H1 (cell line): Measurements from ENCODE around the gene IREB2. TPM values are rescaled to one million over a fixed set of nuclear protein-coding genes. Genes with fewer than 3 reads are reported as not detected.

ENCODE experiments used
- CTCF ChIA-PET: fragments of 300-600 bp; sonication (Branson Sonifier 250); formaldehyde crosslinking; loops from one replicate; lab custom pipeline; 2021; ENCODE audit not compliant: partially characterized antibody; lab: Charles Lee
- POLR2A ChIA-PET: fragments of 300-600 bp; sonication (Branson Sonifier 250); formaldehyde crosslinking; loops from one replicate; lab custom pipeline; 2021; ENCODE audit warnings: inconsistent platforms; ENCODE audit not compliant: partially characterized antibody; lab: Charles Lee
- DNase-seq, 2 experiments: peaks; one replicate each; pipeline versions ENCODE4 v3.0.0 to v3.0.0-alpha.2; 2010 to 2022; ENCODE audit warnings: low spot score in 2 of 2, low read depth in 1 of 2, mixed read lengths in 1 of 2
- FAIRE-seq: peaks from 2 replicates; lab custom pipeline; 2011; peaks lifted over from hg19 to GRCh38; lab: Jason Lieb, UNC
- H2AFZ ChIP-seq: 2 replicates; pipeline ENCODE4 v1.8.1; 2012; ENCODE audit warnings: low read length, inconsistent platforms
- H2AK5ac ChIP-seq: 2 replicates; pipeline ENCODE4 v1.6.1; 2013; ENCODE audit warnings: low read depth, low read length
- H2BK120ac ChIP-seq: replicated peaks from 2 replicates; pipeline ENCODE3; 2013; ENCODE audit warnings: low read depth, low read length, inconsistent platforms
- H2BK12ac ChIP-seq: 2 replicates; pipeline ENCODE4 v1.6.1; 2013; ENCODE audit warnings: low read depth, low read length
- H2BK15ac ChIP-seq: 2 replicates; pipeline ENCODE4 v1.6.1; 2013; ENCODE audit warnings: low read length
- H2BK20ac ChIP-seq: 2 replicates; pipeline ENCODE4 v1.6.1; 2013; ENCODE audit warnings: low read length
- H2BK5ac ChIP-seq: 2 replicates; pipeline ENCODE4 v1.6.1; 2013; ENCODE audit warnings: low read depth, low read length
- H3K14ac ChIP-seq: 2 replicates; pipeline ENCODE4 v1.6.1; 2013; ENCODE audit warnings: inconsistent platforms; ENCODE audit not compliant: insufficient read length
- H3K18ac ChIP-seq: 2 replicates; pipeline ENCODE4 v1.6.1; 2013; ENCODE audit warnings: low read length; ENCODE audit errors: extremely low read depth
- H3K23ac ChIP-seq: 2 replicates; pipeline ENCODE4 v1.6.1; 2013; ENCODE audit warnings: inconsistent platforms; ENCODE audit not compliant: insufficient read length
- H3K23me2 ChIP-seq: 2 replicates; pipeline ENCODE4 v1.6.1; 2013; ENCODE audit warnings: low read depth, low read length
- H3K27ac ChIP-seq: 2 replicates; pipeline ENCODE4 v1.6.1; 2011; ENCODE audit warnings: low read depth, low read length, inconsistent platforms
- H3K27me3 ChIP-seq, 4 experiments: replicated peaks in 1 of 4; 1 replicate in 1 of 4; 2 replicates in 3 of 4; pipeline versions ENCODE4 v1.6.1 to v1.8.1; 2011 to 2013; ENCODE audit warnings: low read length in 3 of 4, mild to moderate bottlenecking in 3 of 4, inconsistent platforms in 2 of 4, mixed read lengths in 2 of 4, moderate library complexity in 1 of 4; ENCODE audit not compliant: control insufficient read depth in 3 of 4, insufficient read depth in 3 of 4; ENCODE audit errors: extremely low read depth in 1 of 4
- H3K36me3 ChIP-seq, 4 experiments: 2 replicates each; pipeline versions ENCODE4 v1.6.1 to v1.8.1; 2011 to 2013; ENCODE audit warnings: mild to moderate bottlenecking in 4 of 4, low read length in 3 of 4, moderate library complexity in 2 of 4, control low read depth in 1 of 4, inconsistent platforms in 1 of 4; ENCODE audit not compliant: insufficient read depth in 4 of 4, control insufficient read depth in 2 of 4
- H3K4ac ChIP-seq: replicated peaks from 2 replicates; pipeline ENCODE3; 2013; ENCODE audit warnings: low read length, low read depth, mixed read lengths, inconsistent platforms; ENCODE audit not compliant: insufficient read length
- H3K4me1 ChIP-seq, 4 experiments: replicated peaks in 1 of 4; 1 replicate in 1 of 4; 2 replicates in 3 of 4; pipeline versions ENCODE4 v1.6.1 to v1.8.1; 2011 to 2013; ENCODE audit warnings: low read length in 3 of 4, inconsistent platforms in 2 of 4, mixed read lengths in 1 of 4; ENCODE audit not compliant: insufficient read depth in 4 of 4, control insufficient read depth in 3 of 4
- H3K4me2 ChIP-seq, 2 experiments: 2 replicates each; pipeline versions ENCODE4 v1.6.1 to v1.8.1; 2011 to 2013; ENCODE audit warnings: low read depth in 2 of 2, low read length in 2 of 2, control low read depth in 1 of 2, inconsistent platforms in 1 of 2, mild to moderate bottlenecking in 1 of 2; ENCODE audit not compliant: insufficient read depth in 1 of 2
- H3K4me3 ChIP-seq, 4 experiments: fragments of 200-600, 300-600 bp in 1 of 4; sonication (generic), shearing (Covaris generic), sonication (Bioruptor Twin) in 1 of 4; 2 replicates each; pipeline versions ENCODE4 v1.5.1 to v1.8.1; 2011 to 2016; ENCODE audit warnings: low read length in 4 of 4, low read depth in 3 of 4, control low read depth in 2 of 4, inconsistent platforms in 2 of 4, mild to moderate bottlenecking in 2 of 4, mixed read lengths in 1 of 4, moderate library complexity in 1 of 4; ENCODE audit not compliant: insufficient read depth in 2 of 4; ENCODE audit errors: extremely low read depth in 1 of 4
- H3K56ac ChIP-seq: replicated peaks from 2 replicates; pipeline ENCODE3; 2013; ENCODE audit warnings: low read depth, mild to moderate bottlenecking, mixed read lengths, low read length, inconsistent platforms; ENCODE audit not compliant: insufficient read length
- H3K79me1 ChIP-seq: 2 replicates; pipeline ENCODE4 v1.6.1; 2013; ENCODE audit warnings: low read depth, low read length, control low read depth
- H3K79me2 ChIP-seq, 2 experiments: 2 replicates each; pipeline versions ENCODE4 v1.6.1 to v1.8.1; 2012 to 2013; ENCODE audit warnings: low read length in 2 of 2, mild to moderate bottlenecking in 2 of 2, inconsistent platforms in 1 of 2; ENCODE audit not compliant: insufficient read depth in 2 of 2, control insufficient read depth in 1 of 2
- H3K9ac ChIP-seq, 4 experiments: replicated peaks in 1 of 4; 1 replicate in 1 of 4; 2 replicates in 3 of 4; pipeline versions ENCODE4 v1.6.1 to v1.8.1; 2011 to 2013; ENCODE audit warnings: low read depth in 3 of 4, low read length in 3 of 4, control low read depth in 2 of 4, mild to moderate bottlenecking in 2 of 4, moderate library complexity in 2 of 4, inconsistent platforms in 1 of 4; ENCODE audit errors: extremely low read depth in 1 of 4
- H3K9me3 ChIP-seq, 2 experiments: 2 replicates each; pipeline versions ENCODE4 v1.6.1 to v1.8.1; 2012 to 2013; ENCODE audit warnings: mild to moderate bottlenecking in 2 of 2, moderate library complexity in 2 of 2, control low read depth in 1 of 2, inconsistent platforms in 1 of 2, low read depth in 1 of 2, low read length in 1 of 2, mixed read lengths in 1 of 2; ENCODE audit not compliant: insufficient read depth in 2 of 2
- H4K20me1 ChIP-seq, 2 experiments: replicated peaks in 1 of 2; 2 replicates each; pipeline versions ENCODE3 to v1.8.1; 2011 to 2013; ENCODE audit warnings: inconsistent platforms in 2 of 2, low read length in 2 of 2, mild to moderate bottlenecking in 1 of 2; ENCODE audit not compliant: insufficient read depth in 2 of 2, control insufficient read depth in 1 of 2
- H4K5ac ChIP-seq: 2 replicates; pipeline ENCODE4 v1.6.1; 2013; ENCODE audit warnings: low read length, low read depth, mixed read lengths, inconsistent platforms; ENCODE audit not compliant: insufficient read length
- H4K8ac ChIP-seq: 2 replicates; pipeline ENCODE4 v1.8.0; 2013; ENCODE audit warnings: mild to moderate bottlenecking, moderate library complexity, low read length, inconsistent platforms; ENCODE audit not compliant: insufficient read depth; ENCODE audit errors: extremely low read depth
- H4K91ac ChIP-seq: replicated peaks from 2 replicates; pipeline ENCODE3; 2013; ENCODE audit warnings: low read length, mixed read lengths, inconsistent platforms; ENCODE audit not compliant: insufficient read length
- CBX5 ChIP-seq: fragments of 300-800, 300-1000 bp; sonication (generic); IDR thresholded peaks from 2 replicates; pipeline ENCODE4 v1.7.1; 2016; ENCODE audit warnings: antibody characterized with exemption, low read length, low read depth
- CHD1 ChIP-seq: IDR thresholded peaks from 2 replicates; pipeline ENCODE4 v1.6.1; 2012; ENCODE audit warnings: low read depth, low read length, improper control_type of control experiment
- CREB1 ChIP-seq: IDR thresholded peaks from 2 replicates; pipeline ENCODE4 v1.6.1; 2012; ENCODE audit warnings: inconsistent platforms
- CTBP2 ChIP-seq: IDR thresholded peaks from 2 replicates; pipeline ENCODE4 v1.7.0; 2011; ENCODE audit warnings: borderline replicate concordance, mild to moderate bottlenecking, moderate library complexity, mixed read lengths, low read length; ENCODE audit not compliant: insufficient read depth, insufficient read length
- EGR1 ChIP-seq: IDR thresholded peaks from 2 replicates; pipeline ENCODE4 v1.6.1; 2011; ENCODE audit warnings: low read depth, low read length, borderline replicate concordance
- GTF2F1 ChIP-seq: IDR thresholded peaks from 2 replicates; pipeline ENCODE4 v1.6.1; 2012; ENCODE audit warnings: low read depth, low read length, improper control_type of control experiment, borderline replicate concordance
- KDM5A ChIP-seq: fragments of 200-600 bp; IDR thresholded peaks from 2 replicates; pipeline ENCODE4 v1.7.1; 2012; ENCODE audit warnings: mild to moderate bottlenecking, low read length, inconsistent platforms, mixed read lengths
- MAFK ChIP-seq: IDR thresholded peaks from 2 replicates; pipeline ENCODE4 v1.6.1; 2012; ENCODE audit warnings: low read depth, mild to moderate bottlenecking, improper control_type of control experiment, low read length
- RAD21 ChIP-seq, 2 experiments: IDR thresholded peaks in 1 of 2; conservative IDR thresholded peaks in 1 of 2; 2 replicates each; pipeline ENCODE4 v1.6.1; 2011; ENCODE audit warnings: low read depth in 2 of 2, low read length in 2 of 2, improper control_type of control experiment in 1 of 2, inconsistent platforms in 1 of 2, mild to moderate bottlenecking in 1 of 2, moderate library complexity in 1 of 2
- RBBP5 ChIP-seq: IDR thresholded peaks from 2 replicates; pipeline ENCODE4 v1.7.1; 2012; ENCODE audit warnings: low read depth, mild to moderate bottlenecking, inconsistent platforms, low read length, moderate library complexity, borderline replicate concordance
- RXRA ChIP-seq: IDR thresholded peaks from 2 replicates; pipeline ENCODE4 v1.6.1; 2011; ENCODE audit warnings: low read depth, mild to moderate bottlenecking, low read length, moderate library complexity; ENCODE audit not compliant: insufficient read depth
- TAF7 ChIP-seq: optimal IDR thresholded peaks from 2 replicates; pipeline ENCODE3; 2011; ENCODE audit warnings: low read depth, mild to moderate bottlenecking, inconsistent platforms, low read length, moderate library complexity, borderline replicate concordance
- ZNF274 ChIP-seq: IDR thresholded peaks from 2 replicates; pipeline ENCODE4 v1.7.0; 2012; ENCODE audit warnings: low read length, borderline replicate concordance; ENCODE audit errors: extremely low read depth
- WGBS, 2 experiments: shearing (Covaris generic) in 1 of 2; methylation state at CpG; one replicate each; pipeline versions ENCODE4 v1.1.6 to v1.1.7; 2013 to 2015; ENCODE audit warnings: low lambda C conversion rate in 2 of 2, mixed read lengths in 2 of 2, inconsistent platforms in 1 of 2, low coverage in 1 of 2, missing lambda C conversion rate in 1 of 2; ENCODE audit not compliant: insufficient replicate concordance in 2 of 2, insufficient coverage in 1 of 2, insufficient read length in 1 of 2; ENCODE audit errors: extremely low coverage in 1 of 2, missing lambda C conversion rate in 1 of 2; 5-methylcytosine and 5-hydroxymethylcytosine counted together
- polyA plus RNA-seq, 7 experiments: library from polyadenylated mRNA; depleted of rRNA in 3 of 7; stranded (reverse) in 5 of 7; unstranded in 2 of 7; fragments of >200 nt in 5 of 7; fragments of 200-250 nt in 2 of 7; gene quantifications; 1 replicate in 5 of 7; 2 replicates in 1 of 7; 4 replicates in 1 of 7; pipeline versions ENCODE4 v1.2.1 to v1.2.3, GENCODE V29; 2011 to 2013; ENCODE audit warnings: missing spikeins in 2 of 7, mixed read lengths in 2 of 7
- total RNA-seq: library from RNA; stranded (reverse); fragmentation: NEBNext Ultra II Directional; extraction: Animal tissue kit (Norgen Biotek cat#: 25700); gene quantifications from 2 replicates; pipeline ENCODE4 v1.2.1, GENCODE V29; 2021

Gene IREB2
- total and polyA plus RNA-seq, 2 of the 8 experiments (the other 6 are each of a cell fraction or from before 2014, with no cell fraction given): 21.0 to 103 TPM

DNA sequence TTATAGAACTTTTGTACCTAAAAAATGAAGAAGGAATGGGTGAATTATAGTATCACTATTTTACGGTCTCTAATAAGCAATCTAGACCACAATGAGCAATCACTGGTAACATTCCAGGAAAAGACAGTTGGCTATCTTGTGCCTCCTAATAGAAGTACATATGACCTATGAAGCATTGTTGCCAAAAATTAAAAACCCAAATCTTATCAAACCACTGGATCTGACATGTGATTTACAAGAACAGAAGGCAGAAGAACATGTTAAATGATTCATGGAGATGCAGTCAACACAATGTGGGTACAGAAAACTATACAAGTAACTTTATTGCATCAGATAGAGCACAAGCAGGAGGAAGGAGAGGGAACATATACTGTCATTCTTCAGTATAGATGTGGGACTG, 54.9 kb downstream of the IREB2 start:
- FAIRE-seq (no peak), DNase-seq (no peak)
- TF ChIP-seq RBBP5: no peak
- TF ChIP-seq CBX5: no peak
- no peak for TF ChIP-seq TAF7
- no peak for TF ChIP-seq GTF2F1
- TF ChIP-seq CHD1: no peak
- no peak for TF ChIP-seq KDM5A
- no peak for TF ChIP-seq MAFK
- no peak for TF ChIP-seq EGR1
- TF ChIP-seq RXRA: no peak
- TF ChIP-seq CREB1: no peak
- TF ChIP-seq CTBP2: no peak
- no peak for TF ChIP-seq ZNF274
- TF ChIP-seq RAD21 (IDR thresholded peaks at IDR 0.05 in 1 of 2, conservative IDR thresholded peaks at IDR 0.05 in 1 of 2; ENCODE audit: low read depth in 2 of 2, low read length in 2 of 2): no peak

More for the DNA sequence above, 54.9 kb downstream of the IREB2 start:
- CTCF ChIA-PET: no interaction called here
- Histone ChIP-seq H2BK20ac (no peak overlapping the region), H3K4me2 (no peak overlapping the region), H2BK15ac (no peak overlapping the region), H4K91ac (no peak overlapping the region), H3K27ac (no peak overlapping the region), H4K8ac (no peak overlapping the region), H2AFZ (no peak overlapping the region), H3K79me2 (no peaks in the 10 kb centered on the region), H4K5ac (no peak overlapping the region), H3K4ac (no peak overlapping the region), H3K56ac (no peak overlapping the region), H3K4me1 (no peaks in the 10 kb centered on the region), H3K23me2 (no peaks in the 10 kb centered on the region), H2BK12ac (no peak overlapping the region), H3K79me1 (no peaks in the 10 kb centered on the region; the same call in 1 of the 2 replicates), H2BK120ac (no peak overlapping the region), H3K9ac (no peak overlapping the region), H2AK5ac (no peak overlapping the region), H3K9me3 (no peaks in the 10 kb centered on the region), H3K36me3 (peaks cover 25 to 76% (median 62%) of the 10 kb centered on the region in 4 experiments), H3K27me3 (no peaks in the 10 kb centered on the region), H3K14ac (no peak overlapping the region), H2BK5ac (no peak overlapping the region), H3K18ac (no peak overlapping the region), H4K20me1 (no peaks in the 10 kb centered on the region), H3K23ac (no peak overlapping the region), H3K4me3 (no peak overlapping the region)
- 91% methylated on average over 1 of the region's 1 CpG; no CpG with 5 or more reads in 1 of the 2 experiments for WGBS, 2 experiments
- POLR2A ChIA-PET: no interaction called here
